ENCODE data around the gene ABCA5.

The ABCA5 gene

GRCh38 chr17:69327060-69327831 is at the start of gene ABCA5:
Gene ABCA5, minus strand, starts transcription at chr17:69327133. Its CDS starts 12,718 bp downstream, at chr17:69314415.
- peak; percentile 95 to 97 for ATAC-seq

GRCh38 chr17:69375229-69375628 is 48.3 kb upstream of the ABCA5 start:
- no peak for ATAC-seq

- no peak for ATAC-seq
Measured at GRCh38 chr17:69373069-69373468, 46.1 kb upstream of the ABCA5 start.

- ATAC-seq, result no peak
Measured at GRCh38 chr17:69367298-69367697, 40.4 kb upstream of the ABCA5 start.

- no peak for ATAC-seq
Measured at GRCh38 chr17:69363488-69364210, 36.7 kb upstream of the ABCA5 start.

GRCh38 chr17:69361156-69361555 is 34.2 kb upstream of the ABCA5 start:
- no peak for ATAC-seq

GRCh38 chr17:69358688-69359596 is 32.0 kb upstream of the ABCA5 start:
- ATAC-seq, result no peak

- ATAC-seq, result no peak
Measured at GRCh38 chr17:69357701-69358100, 30.8 kb upstream of the ABCA5 start.

- ATAC-seq, result no peak
Measured at GRCh38 chr17:69356625-69357024, 29.7 kb upstream of the ABCA5 start.

- ATAC-seq, result no peak
Measured at GRCh38 chr17:69350911-69351310, 24.0 kb upstream of the ABCA5 start.

- no peak for ATAC-seq
Measured at GRCh38 chr17:69348429-69348828, 21.5 kb upstream of the ABCA5 start.

GRCh38 chr17:69346766-69347165 is 19.8 kb upstream of the ABCA5 start:
- no peak for ATAC-seq

- ATAC-seq, result no peak
Measured at GRCh38 chr17:69344939-69345338, 18.0 kb upstream of the ABCA5 start.

- ATAC-seq, result no peak
Measured at GRCh38 chr17:69342896-69343644, 16.1 kb upstream of the ABCA5 start.

- ATAC-seq, result no peak
Measured at GRCh38 chr17:69339937-69340336, 13.0 kb upstream of the ABCA5 start.

- no peak for ATAC-seq
Measured at GRCh38 chr17:69336996-69337395, 10.1 kb upstream of the ABCA5 start.

GRCh38 chr17:69336580-69336979 is 9.6 kb upstream of the ABCA5 start:
- no peak for ATAC-seq

- ATAC-seq, result no peak
Measured at GRCh38 chr17:69335058-69335457, 8.1 kb upstream of the ABCA5 start.

- no peak for ATAC-seq
Measured at GRCh38 chr17:69333561-69333960, 6.6 kb upstream of the ABCA5 start.

GRCh38 chr17:69331756-69332155 is 4.8 kb upstream of the ABCA5 start:
- no peak for ATAC-seq

GRCh38 chr17:69326377-69327059 is 415 bp downstream of the ABCA5 start:
- no peak for ATAC-seq
